Glutamatergic neuron (in vitro differentiated cells): ENCODE results near the gene COX20. TPM values are rescaled to one million over a fixed set of nuclear protein-coding genes. Genes with fewer than 3 reads are reported as not detected.

Experiments used
- DNase-seq: peaks from one replicate; pipeline ENCODE4 v3.0.0; 2022
- H3K27ac Mint-ChIP-seq: one replicate; pipeline ENCODE4 v1.8.0; 2020; ENCODE audit warnings: mild to moderate bottlenecking, mixed read lengths, inconsistent platforms; ENCODE audit not compliant: unreplicated experiment
- H3K27me3 Mint-ChIP-seq: one replicate; pipeline ENCODE4 v1.8.0; 2020; ENCODE audit warnings: mild to moderate bottlenecking, moderate library complexity, mixed read lengths, inconsistent platforms; ENCODE audit not compliant: unreplicated experiment
- H3K36me3 Mint-ChIP-seq: one replicate; pipeline ENCODE4 v1.8.0; 2020; ENCODE audit warnings: mild to moderate bottlenecking, mixed read lengths, inconsistent platforms; ENCODE audit not compliant: unreplicated experiment
- H3K4me1 Mint-ChIP-seq: one replicate; pipeline ENCODE4 v1.8.0; 2020; ENCODE audit warnings: mild to moderate bottlenecking, low read depth, mixed read lengths, inconsistent platforms; ENCODE audit not compliant: unreplicated experiment
- H3K4me3 Mint-ChIP-seq: one replicate; pipeline ENCODE4 v1.8.0; 2020; ENCODE audit warnings: mild to moderate bottlenecking, mixed read lengths, inconsistent platforms; ENCODE audit not compliant: unreplicated experiment
- H3K9me3 Mint-ChIP-seq: one replicate; pipeline ENCODE4 v1.8.0; 2020; ENCODE audit warnings: mild to moderate bottlenecking, moderate library complexity, mixed read lengths, inconsistent platforms; ENCODE audit not compliant: unreplicated experiment
- CTCF ChIP-seq: fragments of 200-600 bp; sonication (generic); IDR thresholded peaks from one replicate; pipeline ENCODE4 v1.5.0; 2021; ENCODE audit not compliant: partially characterized antibody, unreplicated experiment
- total RNA-seq: library from RNA; stranded (reverse); fragmentation: NEBNext Ultra II Directional; extraction: Animal tissue kit (Norgen Biotek cat#: 25700); gene quantifications from one replicate; pipeline ENCODE4 v1.2.1, GENCODE V29; 2021; ENCODE audit not compliant: unreplicated experiment

Gene COX20
- total RNA-seq, 1 donor from 2014 or later: 35.3 TPM

GRCh38 chr1:244876228-244876910 lies 40.9 kb downstream of the COX20 start:
- Mint-ChIP-seq H3K27ac (no peak overlapping the region), H3K27me3 (no peaks in the 10 kb centered on the region), H3K9me3 (no peaks in the 10 kb centered on the region), H3K4me1 (no peaks in the 10 kb centered on the region), H3K36me3 (no peaks in the 10 kb centered on the region), H3K4me3 (no peak overlapping the region)
- TF ChIP-seq CTCF: no peak
- no peak for DNase-seq

DNA sequence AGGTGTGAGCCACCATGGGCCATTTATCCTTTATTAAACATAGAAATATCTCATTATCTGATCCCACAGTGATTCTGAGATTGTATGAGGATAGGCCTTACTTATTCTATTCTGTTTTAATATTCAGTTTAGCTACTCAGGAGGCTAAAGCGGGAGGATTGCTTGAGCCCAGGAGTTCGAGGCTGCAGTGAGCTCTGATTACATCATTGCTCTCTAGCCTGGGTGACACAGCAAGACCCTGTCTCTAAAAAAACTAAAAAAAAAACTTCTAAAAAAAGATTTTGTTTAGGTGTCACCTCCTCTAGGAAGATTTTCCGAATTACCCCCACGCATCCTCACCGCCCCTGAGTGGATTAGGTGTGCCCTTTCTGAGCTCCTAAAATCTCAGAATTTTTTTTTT lies 43.2 kb downstream of the COX20 start:
- no peak for DNase-seq
- Mint-ChIP-seq H3K27me3 (no peaks in the 10 kb centered on the region), H3K36me3 (no peaks in the 10 kb centered on the region), H3K9me3 (peaks cover 1% of the 10 kb centered on the region), H3K4me1 (no peaks in the 10 kb centered on the region), H3K27ac (no peak overlapping the region), H3K4me3 (no peak overlapping the region)
- no peak for TF ChIP-seq CTCF

DNA sequence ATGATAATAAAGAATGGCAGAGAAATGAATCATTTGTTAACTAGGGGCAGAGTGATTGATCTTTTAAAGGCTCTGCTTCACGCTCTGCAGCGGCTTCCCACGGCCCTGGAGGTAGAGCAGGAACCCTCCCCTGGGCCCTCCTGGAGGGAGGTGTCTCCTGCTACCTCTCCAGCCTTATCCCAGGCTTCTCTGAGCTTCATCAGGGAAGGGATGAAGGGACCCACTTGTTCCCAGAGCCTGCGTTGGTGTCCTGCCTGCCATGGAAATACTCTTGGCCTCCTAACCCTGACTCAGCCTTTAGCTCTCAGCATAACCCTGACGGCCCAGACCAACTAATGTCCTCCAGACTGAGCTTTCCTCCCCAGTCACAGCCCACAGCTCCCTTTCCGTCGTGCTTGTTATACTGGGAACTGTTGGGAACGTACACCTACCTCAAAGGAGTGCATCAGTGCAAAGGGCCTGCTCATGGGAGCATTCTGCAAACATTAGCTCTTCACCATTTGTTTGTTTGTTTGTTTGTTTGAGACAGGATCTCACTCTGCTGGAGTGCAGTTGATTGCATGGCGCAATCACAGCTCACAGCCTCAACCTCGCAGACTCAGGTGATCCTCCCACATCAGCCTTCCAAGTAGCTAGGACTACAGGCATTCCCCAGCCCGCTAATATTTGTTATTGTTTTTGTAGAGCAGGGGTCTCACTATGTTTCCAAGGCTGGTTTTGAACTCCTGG lies 46.3 kb downstream of the COX20 start:
- no peak for TF ChIP-seq CTCF
- DNase-seq: no peak

GRCh38 chr1:244887281-244887680 lies 51.8 kb downstream of the COX20 start:
- Mint-ChIP-seq H3K4me3 (no peak overlapping the region), H3K27me3 (peaks cover 1% of the 10 kb centered on the region), H3K4me1 (no peaks in the 10 kb centered on the region), H3K27ac (no peak overlapping the region), H3K9me3 (peaks cover 5% of the 10 kb centered on the region), H3K36me3 (no peaks in the 10 kb centered on the region)
- no peak for TF ChIP-seq CTCF
- no peak for DNase-seq

More for the DNA sequence above, 46.3 kb downstream of the COX20 start:
- Mint-ChIP-seq H3K36me3 (no peaks in the 10 kb centered on the region), H3K9me3 (peaks cover 5% of the 10 kb centered on the region), H3K4me1 (no peaks in the 10 kb centered on the region), H3K4me3 (no peak overlapping the region), H3K27ac (no peak overlapping the region), H3K27me3 (peaks cover 1% of the 10 kb centered on the region)

- TF ChIP-seq CTCF: no peak
- no peaks in the 10 kb centered on the region for H3K9me3 Mint-ChIP-seq
- H3K27me3 Mint-ChIP-seq: peaks cover 1% of the 10 kb centered on the region
- no peaks in the 10 kb centered on the region for H3K36me3 Mint-ChIP-seq
- H3K4me3 Mint-ChIP-seq: no peak overlapping the region
- DNase-seq: no peak
- no peaks in the 10 kb centered on the region for H3K4me1 Mint-ChIP-seq
- H3K27ac Mint-ChIP-seq: no peak overlapping the region
Observed at GRCh38 chr1:244893836-244894235, 58.4 kb downstream of the COX20 start.
